Measurements from ENCODE around the gene KCNQ1. TPM values are rescaled to one million over a fixed set of nuclear protein-coding genes. Genes with fewer than 3 reads are reported as not detected.

KCNQ1 gene
- total RNA-seq, 2 donors from 2014 or later: 38.9 to 46.1 TPM

GRCh38 chr11:2887515-2888195 lies 442.8 kb downstream of the KCNQ1 start:
- TF ChIP-seq, protein P1, sequence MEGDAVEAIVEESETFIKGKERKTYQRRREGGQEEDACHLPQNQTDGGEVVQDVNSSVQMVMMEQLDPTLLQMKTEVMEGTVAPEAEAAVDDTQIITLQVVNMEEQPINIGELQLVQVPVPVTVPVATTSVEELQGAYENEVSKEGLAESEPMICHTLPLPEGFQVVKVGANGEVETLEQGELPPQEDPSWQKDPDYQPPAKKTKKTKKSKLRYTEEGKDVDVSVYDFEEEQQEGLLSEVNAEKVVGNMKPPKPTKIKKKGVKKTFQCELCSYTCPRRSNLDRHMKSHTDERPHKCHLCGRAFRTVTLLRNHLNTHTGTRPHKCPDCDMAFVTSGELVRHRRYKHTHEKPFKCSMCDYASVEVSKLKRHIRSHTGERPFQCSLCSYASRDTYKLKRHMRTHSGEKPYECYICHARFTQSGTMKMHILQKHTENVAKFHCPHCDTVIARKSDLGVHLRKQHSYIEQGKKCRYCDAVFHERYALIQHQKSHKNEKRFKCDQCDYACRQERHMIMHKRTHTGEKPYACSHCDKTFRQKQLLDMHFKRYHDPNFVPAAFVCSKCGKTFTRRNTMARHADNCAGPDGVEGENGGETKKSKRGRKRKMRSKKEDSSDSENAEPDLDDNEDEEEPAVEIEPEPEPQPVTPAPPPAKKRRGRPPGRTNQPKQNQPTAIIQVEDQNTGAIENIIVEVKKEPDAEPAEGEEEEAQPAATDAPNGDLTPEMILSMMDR (IDR thresholded peaks at IDR 0.05): no peak
- TF ChIP-seq POLR2A (IDR thresholded peaks at IDR 0.05): no peak
- WGBS, 2 donors: 64 to 77% methylated on average over 11 of the region's 11 CpGs
- Histone ChIP-seq H3K27ac (peak overlapping the region in 3 of 4 donors; percentile 9 to 79 (median 9)), H3K4me1 (peaks cover 43% of the 10 kb centered on the region), H3K9me3 (no peaks in the 10 kb centered on the region), H3K4me3 (no peak overlapping the region), H3K36me3 (replicated peaks in 1 of 2; ENCODE audit: insufficient read depth in 1 of 2, low read depth in 2 of 2) (no peaks in the 10 kb centered on the region), H3K27me3 (no peaks in the 10 kb centered on the region)
- ATAC-seq (no peak), DNase-seq (peak in 1 of 4 donors; percentile 28)
- intact Hi-C loops (cut with DNase I): no loop called here

DNA sequence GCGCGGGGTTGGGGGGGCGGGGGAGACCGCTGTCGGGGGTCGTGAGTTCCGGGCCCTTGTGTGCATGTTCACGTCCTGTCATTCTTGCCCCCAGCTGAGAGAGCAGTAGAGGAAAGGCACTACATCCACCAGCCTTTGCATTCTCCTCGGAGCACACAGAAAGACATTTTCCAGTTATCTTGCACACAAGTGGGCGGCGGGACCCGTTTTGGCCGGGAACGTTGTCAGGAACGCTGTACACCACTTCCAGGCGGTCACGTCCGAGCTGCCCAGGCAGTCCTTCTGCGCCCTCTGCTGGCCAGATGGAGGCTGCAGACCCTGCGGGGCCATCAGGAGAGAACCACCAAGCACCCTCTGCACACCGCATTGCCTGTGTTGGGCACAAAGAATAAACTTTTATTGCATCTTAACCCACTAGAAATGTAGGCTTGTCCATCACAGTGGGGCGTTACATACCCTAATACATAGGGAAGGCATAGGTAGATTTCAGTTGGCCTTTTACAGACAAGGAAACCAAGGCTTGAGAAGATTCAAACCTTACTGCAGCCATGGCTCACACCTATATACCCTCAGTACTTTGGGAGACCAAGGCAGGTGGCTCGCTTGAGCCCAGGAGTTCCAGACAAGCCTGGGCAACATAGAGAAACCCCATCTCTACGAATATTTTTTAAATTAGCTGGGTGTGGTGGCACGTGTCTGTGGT lies 443.6 kb downstream of the KCNQ1 start:
- Histone ChIP-seq H3K36me3 (replicated peaks in 1 of 2; ENCODE audit: insufficient read depth in 1 of 2, low read depth in 2 of 2) (no peaks in the 10 kb centered on the region), H3K9me3 (no peaks in the 10 kb centered on the region), H3K4me1 (peaks cover 45% of the 10 kb centered on the region), H3K27ac (no peak overlapping the region), H3K27me3 (no peaks in the 10 kb centered on the region), H3K4me3 (no peak overlapping the region)
- no peak for TF ChIP-seq POLR2A (IDR thresholded peaks at IDR 0.05)
- TF ChIP-seq, protein P1 (IDR thresholded peaks at IDR 0.05): peak; percentile 93 to 98 (median 95)
- intact Hi-C loops (cut with DNase I): no loop called here
- DNase-seq (peak; percentile 94 to 96 (median 94)), ATAC-seq (peak; percentile 46)
- WGBS, 2 donors: 27 to 31% methylated on average over 17 to 25 of the region's 25 CpGs

GRCh38 chr11:2889362-2890273 lies 444.8 kb downstream of the KCNQ1 start:
- Histone ChIP-seq H3K36me3 (replicated peaks in 1 of 2; ENCODE audit: insufficient read depth in 1 of 2, low read depth in 2 of 2) (no peaks in the 10 kb centered on the region), H3K27ac (peak overlapping the region; percentile 29 to 69 (median 58)), H3K4me3 (no peak overlapping the region), H3K4me1 (peaks cover 41% of the 10 kb centered on the region), H3K27me3 (no peaks in the 10 kb centered on the region), H3K9me3 (no peaks in the 10 kb centered on the region)
- DNase-seq (peak in 1 of 4 donors; percentile 13), ATAC-seq (no peak)
- TF ChIP-seq, protein P1 (IDR thresholded peaks at IDR 0.05): no peak
- no peak for TF ChIP-seq POLR2A (IDR thresholded peaks at IDR 0.05)
- intact Hi-C loops (cut with DNase I): loop anchor here (5.0 kb wide), 2 partner anchors 357 to 462 kb away; no protein-coding TSS in a partner anchor
- 72 to 79% methylated on average over 6 to 15 of the region's 16 CpGs for WGBS, 2 donors

- ATAC-seq (peak; percentile 47), DNase-seq (peak; percentile 79 to 94 (median 91))
- Histone ChIP-seq H3K9me3 (no peaks in the 10 kb centered on the region), H3K36me3 (replicated peaks in 1 of 2; ENCODE audit: insufficient read depth in 1 of 2, low read depth in 2 of 2) (no peaks in the 10 kb centered on the region), H3K4me3 (no peak overlapping the region), H3K27me3 (no peaks in the 10 kb centered on the region), H3K4me1 (peaks cover 34% of the 10 kb centered on the region), H3K27ac (peak overlapping the region; percentile 29 to 69 (median 58))
- intact Hi-C loops (cut with DNase I): loop anchor here (5.0 kb wide), 2 partner anchors 358 to 463 kb away; no protein-coding TSS in a partner anchor
- TF ChIP-seq, protein P1 (IDR thresholded peaks at IDR 0.05): no peak
- peak in 2 of 3 donors; percentile 29 to 36 for TF ChIP-seq POLR2A (IDR thresholded peaks at IDR 0.05)
- 29 to 58% methylated on average over 13 to 28 of the region's 28 CpGs for WGBS, 2 donors
Measured at GRCh38 chr11:2890466-2891294, 445.9 kb downstream of the KCNQ1 start.

Measured in body of pancreas (tissue), 4 donors.